Activated T-cell treated with anti-CD3 and anti-CD28 coated beads, Interleukin-2, amount 50 U/mL, for 1 hour (primary cell): Measurements from ENCODE around the gene MAN1A1.
"Not testable (repeated sequence)": the region's sequence is repeated elsewhere in the genome, so short reads cannot be mapped to it uniquely, and the experiment has no call there.

ENCODE experiments used
- DNase-seq: peaks from one replicate; pipeline ENCODE4 v3.0.0-alpha.2; 2020

Gene MAN1A1

GRCh38 chr6:119349361-119350201, at the start of gene MAN1A1:
Gene MAN1A1, minus strand, starts transcription at chr6:119349761. Its CDS starts 696 bp downstream, at chr6:119349065.
- DNase-seq = peak; percentile 94

- no peak for DNase-seq
Observed at GRCh38 chr6:119395192-119395591, 45.6 kb upstream of the MAN1A1 start.

DNA sequence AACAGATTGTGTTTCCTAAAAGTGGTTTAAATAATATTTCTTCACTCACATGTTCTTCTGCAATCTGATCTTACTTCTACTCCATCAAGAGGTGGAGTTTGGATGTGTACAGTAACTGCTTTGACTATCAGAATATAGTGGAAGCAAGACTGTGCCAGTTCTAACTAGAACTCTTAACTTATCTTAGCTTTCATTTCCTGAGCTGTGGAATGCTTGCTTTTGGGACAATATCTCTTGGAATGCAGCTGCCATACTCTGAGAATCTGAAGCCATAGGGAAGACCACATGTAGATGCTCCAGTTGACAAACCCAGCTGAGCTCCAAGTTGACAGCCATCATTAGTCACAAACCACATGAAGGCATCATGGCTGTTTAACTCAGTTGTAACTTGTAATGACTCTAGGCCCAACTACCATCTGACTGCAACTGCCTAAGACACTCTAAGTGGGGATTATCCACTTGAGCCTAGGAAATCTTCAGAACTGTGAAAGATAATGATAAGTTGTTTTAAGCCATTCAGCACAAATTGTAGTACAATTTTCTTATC, 40.8 kb upstream of the MAN1A1 start:
- no peak for DNase-seq

DNA sequence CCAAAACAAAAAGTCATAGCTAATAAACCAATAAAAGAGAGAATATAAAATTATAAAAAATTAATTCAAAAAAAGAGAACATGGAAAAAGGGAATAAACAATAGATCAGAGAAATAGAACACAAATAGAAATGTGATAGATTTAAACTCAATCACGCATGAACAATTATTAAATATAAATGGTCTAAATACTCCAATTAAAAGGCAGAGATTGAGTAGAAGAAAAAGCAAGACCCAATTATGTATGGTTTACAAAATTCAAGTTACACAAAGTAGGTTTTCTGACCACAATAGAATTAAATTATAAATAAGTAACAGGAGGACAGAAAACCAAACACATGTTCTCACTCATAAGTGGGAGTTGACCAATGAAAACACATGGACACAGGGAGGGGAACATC, 36.4 kb upstream of the MAN1A1 start:
- DNase-seq = no peak

GRCh38 chr6:119384444-119384843, 34.9 kb upstream of the MAN1A1 start:
- DNase-seq = no peak

DNA sequence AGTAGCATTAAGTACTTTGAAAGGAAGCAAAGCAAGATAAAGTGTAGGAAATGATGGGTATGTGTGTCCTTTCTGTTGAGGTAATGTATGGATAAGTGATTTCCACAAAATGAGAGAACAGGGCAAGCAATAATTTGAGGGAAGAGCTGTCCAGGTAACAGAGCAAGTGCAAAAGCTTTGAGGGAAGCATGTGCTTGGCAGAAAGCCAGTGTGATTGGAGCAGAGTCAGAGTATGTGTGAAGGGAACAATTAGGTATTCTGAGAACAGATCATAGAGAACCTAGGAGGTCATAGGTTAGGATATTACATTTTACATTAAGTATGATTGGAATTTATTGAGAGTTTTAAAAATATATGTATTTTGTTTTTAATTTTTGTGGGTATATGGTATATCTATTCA, 30.2 kb upstream of the MAN1A1 start:
- DNase-seq = no peak

DNA sequence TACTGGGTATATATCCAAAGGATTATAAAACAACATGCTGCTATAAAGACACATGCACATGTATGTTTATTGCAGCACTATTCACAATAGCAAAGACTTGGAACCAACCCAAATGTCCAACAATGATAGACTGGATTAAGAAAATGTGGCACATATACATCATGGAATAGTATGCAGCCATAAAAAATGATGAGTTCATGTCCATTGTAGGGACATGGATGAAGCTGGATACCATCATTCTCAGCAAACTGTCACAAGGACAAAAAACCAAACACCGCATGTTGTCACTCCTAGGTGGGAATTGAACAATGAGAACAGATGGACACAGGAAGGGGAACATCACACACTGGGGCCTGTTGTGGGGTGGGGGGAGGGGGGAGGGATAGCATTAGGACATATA, 27.5 kb upstream of the MAN1A1 start:
- DNase-seq = not testable (repeated sequence)

DNA sequence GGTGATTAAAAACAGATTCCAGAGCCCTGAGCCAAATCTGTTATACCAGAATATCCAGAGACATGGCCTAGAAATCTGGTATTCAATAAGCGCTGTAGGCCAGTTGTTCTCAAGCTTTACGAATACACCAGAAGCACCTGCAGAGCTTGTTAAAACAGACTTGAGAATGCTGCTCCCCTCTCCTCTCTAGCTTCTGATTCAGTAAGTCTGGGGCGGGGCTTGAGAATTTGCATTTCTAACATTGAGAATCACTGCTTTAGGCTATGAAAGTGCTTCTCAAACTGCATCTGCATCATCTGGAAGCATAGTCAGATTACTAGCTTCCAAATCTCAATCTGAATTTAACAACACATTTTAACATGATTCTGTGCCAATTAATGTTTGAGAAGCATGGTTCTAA, 20.5 kb upstream of the MAN1A1 start:
- no peak for DNase-seq

- DNase-seq = no peak
Observed at GRCh38 chr6:119368921-119369320, 19.4 kb upstream of the MAN1A1 start.

DNA sequence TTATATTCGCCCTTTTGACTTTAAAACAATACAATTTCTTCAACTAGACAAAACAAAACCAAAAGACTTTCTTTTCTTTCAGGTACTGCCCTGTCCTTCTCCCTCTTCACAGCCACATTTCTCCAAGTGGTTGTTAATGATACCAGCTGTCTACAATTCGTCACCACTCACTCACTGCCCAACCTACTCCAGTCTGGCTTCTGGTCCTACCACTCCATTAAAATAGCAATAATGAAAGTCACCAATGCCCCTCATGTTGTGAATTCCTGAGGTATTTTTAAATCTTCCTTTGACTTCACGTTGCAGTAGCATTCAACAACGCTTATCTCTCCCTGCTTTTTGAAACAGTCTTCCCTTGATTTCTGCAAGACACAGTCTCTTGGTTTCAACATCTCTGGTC, 11.6 kb upstream of the MAN1A1 start:
- DNase-seq = no peak

DNA sequence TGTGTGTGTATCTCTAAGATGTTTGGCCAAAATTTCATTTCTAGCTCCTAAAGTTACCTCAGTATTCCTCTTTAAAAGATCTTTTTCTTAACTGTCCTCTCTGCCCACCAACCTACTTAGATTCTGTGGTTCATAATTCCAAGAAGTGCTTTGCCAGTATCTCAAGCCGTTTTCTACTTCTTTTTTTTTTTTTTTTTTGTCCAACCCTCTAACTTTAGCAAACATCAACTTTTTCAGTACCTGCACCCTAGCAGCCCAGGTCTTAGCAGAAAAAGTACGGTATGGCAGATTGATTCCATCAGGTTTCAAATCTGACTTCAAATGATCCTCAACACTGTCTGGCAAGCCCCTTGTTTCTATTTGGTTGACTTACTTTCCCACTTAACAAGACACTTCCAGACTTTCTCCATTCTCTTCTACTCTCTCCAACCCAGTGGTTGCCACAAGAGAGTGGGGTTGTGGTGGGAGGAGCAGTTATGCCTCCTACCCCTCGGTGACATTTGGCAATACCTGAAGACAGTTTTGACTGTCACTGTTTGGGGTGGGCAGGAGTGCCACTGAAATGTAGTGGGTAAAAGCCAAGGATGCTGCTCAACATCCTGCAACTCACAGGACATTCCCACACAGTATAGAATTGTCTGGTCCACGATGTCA, 10.8 kb upstream of the MAN1A1 start:
- DNase-seq = no peak

DNA sequence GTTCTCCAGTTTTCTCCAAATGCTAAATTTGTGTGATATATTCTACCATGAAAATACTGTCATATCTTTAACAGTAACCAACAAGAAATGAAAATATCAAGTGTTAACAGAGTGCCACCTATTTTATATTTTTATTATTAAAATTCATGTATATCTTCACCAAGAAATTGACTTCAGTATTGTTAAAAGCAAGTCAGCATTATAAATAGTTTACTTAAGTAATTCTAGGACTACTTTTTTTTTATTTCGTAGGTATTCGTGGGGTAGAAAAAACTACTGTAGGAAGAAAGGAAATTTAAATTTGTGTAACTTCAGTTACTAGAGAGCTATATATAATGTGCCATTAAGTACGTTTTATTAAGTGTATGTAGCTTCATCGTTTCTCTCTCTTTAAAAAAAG, 6.3 kb upstream of the MAN1A1 start:
- no peak for DNase-seq

GRCh38 chr6:119355157-119355556, 5.6 kb upstream of the MAN1A1 start:
- DNase-seq = no peak

GRCh38 chr6:119353696-119354095, 4.1 kb upstream of the MAN1A1 start:
- no peak for DNase-seq

GRCh38 chr6:119352001-119352400, 2.4 kb upstream of the MAN1A1 start:
- DNase-seq = no peak

- DNase-seq = no peak
Observed at GRCh38 chr6:119350952-119351372, 1.4 kb upstream of the MAN1A1 start.

GRCh38 chr6:119350202-119350951, 816 bp upstream of the MAN1A1 start:
- no peak for DNase-seq

GRCh38 chr6:119348748-119349360, 707 bp downstream of the MAN1A1 start:
- no peak for DNase-seq

GRCh38 chr6:119348096-119348747, 1.3 kb downstream of the MAN1A1 start:
- DNase-seq = peak; percentile 50

DNA sequence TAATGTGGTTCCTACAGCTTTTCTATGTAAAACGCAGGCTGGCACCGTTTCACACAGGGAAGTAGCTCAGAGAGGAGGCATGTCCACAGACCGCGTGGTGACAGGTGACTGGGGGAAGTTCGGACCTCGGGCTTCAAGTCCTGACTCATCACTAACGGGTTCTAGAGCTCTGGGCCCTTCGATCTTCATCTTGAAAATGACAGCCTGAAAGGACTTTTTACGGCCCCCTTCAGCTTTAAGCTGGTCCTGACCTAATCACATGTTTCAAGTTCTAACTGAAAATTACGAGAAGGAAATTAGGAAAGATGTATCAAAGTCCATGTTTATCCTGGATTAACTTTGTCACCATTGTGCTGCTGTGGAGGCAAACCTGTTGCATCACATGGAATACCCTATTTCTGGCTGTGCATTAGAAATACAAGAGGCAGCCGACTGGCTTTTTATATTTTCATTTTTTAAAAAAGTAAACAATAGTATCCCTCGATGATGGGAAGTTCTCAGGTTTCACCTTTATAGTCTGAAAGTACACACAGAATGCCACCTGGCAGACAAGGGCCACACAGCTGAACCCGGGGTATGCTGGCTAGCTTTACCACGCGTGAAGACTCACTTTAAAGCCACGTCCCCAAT, 2.0 kb downstream of the MAN1A1 start:
- DNase-seq = no peak

DNA sequence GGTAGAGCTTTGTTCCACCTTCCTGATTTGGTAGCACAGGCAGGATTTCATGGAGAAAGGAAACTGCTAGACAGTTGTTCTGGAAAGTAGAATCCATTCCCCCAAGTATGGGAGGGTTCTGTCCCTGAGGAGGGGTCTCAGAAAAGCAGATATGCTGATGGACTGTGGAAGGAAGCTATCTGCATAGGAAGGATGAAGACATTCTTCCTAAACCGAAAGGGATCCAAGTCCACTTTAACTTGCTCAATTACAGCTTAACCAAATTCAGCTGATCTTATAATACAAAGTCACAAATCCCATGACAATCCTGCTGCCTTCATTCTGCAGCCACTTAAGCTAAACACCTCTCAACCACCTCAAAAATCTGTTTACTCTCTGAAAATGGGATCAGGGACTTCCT, 2.6 kb downstream of the MAN1A1 start:
- DNase-seq = no peak

DNA sequence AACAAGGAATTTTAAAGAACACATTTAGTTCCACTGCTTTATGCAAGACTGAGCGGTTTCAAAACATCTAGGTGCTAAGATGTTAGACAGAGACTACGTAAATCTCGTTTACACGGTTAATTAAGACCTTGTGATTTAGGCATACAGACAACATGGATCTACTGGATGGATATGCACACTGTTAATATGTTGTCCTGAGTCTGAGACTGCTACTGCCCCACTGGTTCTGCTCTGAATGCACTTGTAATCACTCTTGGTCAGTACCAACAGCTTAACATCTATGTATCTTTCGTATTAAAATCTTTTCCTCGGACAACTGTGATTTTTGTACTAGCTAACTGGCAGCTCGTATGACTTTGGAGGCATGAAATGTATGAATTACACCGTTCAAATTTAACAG, 3.1 kb downstream of the MAN1A1 start:
- no peak for DNase-seq
